Vagina (tissue), 2 donors: ENCODE data around the gene ASB18.

ENCODE experiments used
- CTCF ChIP-seq, 3 experiments: fragments of 450-650 bp in 2 of 3; fragments of 200-600 bp in 1 of 3; sonication (generic) in 1 of 3; IDR thresholded peaks; one replicate each; pipeline ENCODE4 v1.5.1; 2017 to 2019; ENCODE audit warnings: antibody characterized with exemption in 3 of 3, mild to moderate bottlenecking in 2 of 3, moderate library complexity in 2 of 3
- POLR2A ChIP-seq, 2 donors: fragments of 450-650 bp; IDR thresholded peaks; one replicate each; pipeline ENCODE4 v1.6.1; 2017; ENCODE audit warnings: antibody characterized with exemption in 2 of 2, mild to moderate bottlenecking in 2 of 2, moderate library complexity in 2 of 2

DNA sequence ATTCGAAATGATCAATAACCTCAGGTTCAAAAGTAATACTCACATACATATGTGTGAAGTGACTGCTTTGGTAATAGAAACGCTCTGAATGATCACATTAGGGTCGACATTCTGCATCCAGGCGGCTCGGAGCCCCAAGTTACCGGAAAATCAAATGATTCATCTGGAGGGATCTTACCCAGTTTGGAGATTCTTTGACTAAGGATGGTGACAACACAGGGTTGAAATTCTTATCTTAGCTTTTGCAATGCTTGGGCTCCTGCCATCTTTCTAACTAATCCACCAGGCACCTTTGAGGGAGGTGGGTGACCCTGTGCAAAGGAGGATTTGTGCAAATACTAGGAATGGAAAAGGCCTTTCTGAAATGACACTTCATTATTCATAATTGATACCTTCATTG lies 106.8 kb downstream of the ASB18 start:
- TF ChIP-seq CTCF (IDR thresholded peaks at IDR 0.05) (no peak), POLR2A (IDR thresholded peaks at IDR 0.05) (no peak)
